Effector memory CD4-positive, alpha-beta T cell (primary cell): ENCODE measurements around the gene SCUBE1.

Experiments
- DNase-seq, 3 donors: peaks; one replicate each; pipeline ENCODE4 v3.0.0-alpha.2; 2020
- H3K27ac ChIP-seq: 2 replicates; pipeline ENCODE4 v1.7.0; 2013; ENCODE audit warnings: mild to moderate bottlenecking, low read length, moderate library complexity; ENCODE audit not compliant: insufficient read depth, poor library complexity, severe bottlenecking
- H3K27me3 ChIP-seq: replicated peaks from 2 replicates; pipeline ENCODE4 v1.7.0; 2013; ENCODE audit warnings: mild to moderate bottlenecking, low read length; ENCODE audit not compliant: insufficient read depth, control insufficient read depth, poor library complexity, severe bottlenecking
- H3K36me3 ChIP-seq: 2 replicates; pipeline ENCODE4 v1.7.0; 2013; ENCODE audit warnings: mild to moderate bottlenecking, low read length, moderate library complexity; ENCODE audit not compliant: control insufficient read depth, insufficient read depth
- H3K4me1 ChIP-seq: 2 replicates; pipeline ENCODE4 v1.7.0; 2013; ENCODE audit warnings: low read length, mild to moderate bottlenecking; ENCODE audit not compliant: control insufficient read depth, insufficient read depth, poor library complexity, severe bottlenecking
- H3K4me3 ChIP-seq: 2 replicates; pipeline ENCODE4 v1.7.0; 2013; ENCODE audit warnings: low read length, low read depth, mild to moderate bottlenecking; ENCODE audit not compliant: insufficient read depth, poor library complexity, severe bottlenecking
- H3K9me3 ChIP-seq: 2 replicates; pipeline ENCODE4 v1.7.0; 2013; ENCODE audit warnings: mild to moderate bottlenecking, low read length, moderate library complexity; ENCODE audit not compliant: control insufficient read depth

The SCUBE1 gene

GRCh38 chr22:43304831-43305590, 38.2 kb downstream of the SCUBE1 start:
- H3K4me3 ChIP-seq = no peak overlapping the region
- no peaks in the 10 kb centered on the region for H3K9me3 ChIP-seq
- H3K4me1 ChIP-seq = no peaks in the 10 kb centered on the region
- H3K27me3 ChIP-seq = no peaks in the 10 kb centered on the region
- H3K27ac ChIP-seq = no peak overlapping the region
- no peak for DNase-seq
- H3K36me3 ChIP-seq = no peaks in the 10 kb centered on the region

- H3K36me3 ChIP-seq = no peaks in the 10 kb centered on the region
- H3K4me3 ChIP-seq = no peak overlapping the region
- no peak for DNase-seq
- no peaks in the 10 kb centered on the region for H3K4me1 ChIP-seq
- no peaks in the 10 kb centered on the region for H3K9me3 ChIP-seq
- H3K27me3 ChIP-seq = no peaks in the 10 kb centered on the region
- no peak overlapping the region for H3K27ac ChIP-seq
Measured at GRCh38 chr22:43303751-43304150, 39.4 kb downstream of the SCUBE1 start.

GRCh38 chr22:43303166-43303565, 40.0 kb downstream of the SCUBE1 start:
- DNase-seq = no peak
- no peak overlapping the region for H3K27ac ChIP-seq
- H3K36me3 ChIP-seq = no peaks in the 10 kb centered on the region
- no peaks in the 10 kb centered on the region for H3K27me3 ChIP-seq
- H3K4me1 ChIP-seq = no peaks in the 10 kb centered on the region
- no peak overlapping the region for H3K4me3 ChIP-seq
- no peaks in the 10 kb centered on the region for H3K9me3 ChIP-seq

GRCh38 chr22:43302531-43303041, 40.6 kb downstream of the SCUBE1 start:
- no peaks in the 10 kb centered on the region for H3K4me1 ChIP-seq
- no peak overlapping the region for H3K4me3 ChIP-seq
- no peaks in the 10 kb centered on the region for H3K27me3 ChIP-seq
- DNase-seq = no peak
- no peaks in the 10 kb centered on the region for H3K36me3 ChIP-seq
- no peaks in the 10 kb centered on the region for H3K9me3 ChIP-seq
- no peak overlapping the region for H3K27ac ChIP-seq

GRCh38 chr22:43301866-43302265, 41.3 kb downstream of the SCUBE1 start:
- H3K27ac ChIP-seq = no peak overlapping the region
- H3K4me1 ChIP-seq = no peaks in the 10 kb centered on the region
- no peaks in the 10 kb centered on the region for H3K9me3 ChIP-seq
- no peaks in the 10 kb centered on the region for H3K36me3 ChIP-seq
- H3K27me3 ChIP-seq = no peaks in the 10 kb centered on the region
- no peak for DNase-seq
- no peak overlapping the region for H3K4me3 ChIP-seq

- H3K4me3 ChIP-seq = no peak overlapping the region
- no peaks in the 10 kb centered on the region for H3K27me3 ChIP-seq
- DNase-seq = no peak
- H3K9me3 ChIP-seq = no peaks in the 10 kb centered on the region
- H3K4me1 ChIP-seq = no peaks in the 10 kb centered on the region
- H3K27ac ChIP-seq = no peak overlapping the region
- no peaks in the 10 kb centered on the region for H3K36me3 ChIP-seq
Measured at GRCh38 chr22:43300891-43301676, 42.1 kb downstream of the SCUBE1 start.

GRCh38 chr22:43299736-43300135, 43.4 kb downstream of the SCUBE1 start:
- Histone ChIP-seq H3K27ac (no peak overlapping the region), H3K9me3 (no peaks in the 10 kb centered on the region), H3K4me1 (no peaks in the 10 kb centered on the region), H3K4me3 (no peak overlapping the region), H3K27me3 (no peaks in the 10 kb centered on the region), H3K36me3 (no peaks in the 10 kb centered on the region)
- DNase-seq = no peak

GRCh38 chr22:43298062-43298801, 44.9 kb downstream of the SCUBE1 start:
- H3K4me3 ChIP-seq = no peak overlapping the region
- H3K4me1 ChIP-seq = no peaks in the 10 kb centered on the region
- DNase-seq = no peak
- H3K27ac ChIP-seq = no peak overlapping the region
- no peaks in the 10 kb centered on the region for H3K27me3 ChIP-seq
- no peaks in the 10 kb centered on the region for H3K9me3 ChIP-seq
- no peaks in the 10 kb centered on the region for H3K36me3 ChIP-seq

- Histone ChIP-seq H3K27ac (no peak overlapping the region), H3K9me3 (no peaks in the 10 kb centered on the region), H3K4me3 (no peak overlapping the region), H3K4me1 (no peaks in the 10 kb centered on the region), H3K27me3 (no peaks in the 10 kb centered on the region), H3K36me3 (no peaks in the 10 kb centered on the region)
- no peak for DNase-seq
Measured at GRCh38 chr22:43297270-43298061, 45.7 kb downstream of the SCUBE1 start.
